SHP77 (cell line): ENCODE measurements around the gene GOLGB1.
"Not testable (repeated sequence)": the region's sequence is repeated elsewhere in the genome, so short reads cannot be mapped to it uniquely, and the experiment has no call there.

Source experiments
- DNase-seq, 2 experiments: peaks; one replicate each; lab custom pipeline; 2025; lab: John Stamatoyannopoulos, UW

Gene GOLGB1

GRCh38 chr3:121747976-121748375, 1.6 kb downstream of the GOLGB1 start:
- DNase-seq = no peak

GRCh38 chr3:121743106-121743505, 6.4 kb downstream of the GOLGB1 start:
- not testable (repeated sequence) for DNase-seq

- no peak for DNase-seq
Measured at GRCh38 chr3:121740896-121741295, 8.6 kb downstream of the GOLGB1 start.

- DNase-seq = no peak
Measured at GRCh38 chr3:121739902-121740301, 9.6 kb downstream of the GOLGB1 start.

- DNase-seq = no peak
Measured at GRCh38 chr3:121737644-121738043, 11.9 kb downstream of the GOLGB1 start.

- no peak for DNase-seq
Measured at GRCh38 chr3:121736112-121736511, 13.4 kb downstream of the GOLGB1 start.

- DNase-seq = no peak
Measured at GRCh38 chr3:121735047-121735696, 14.4 kb downstream of the GOLGB1 start.

GRCh38 chr3:121730940-121731687, 18.4 kb downstream of the GOLGB1 start:
- no peak for DNase-seq

GRCh38 chr3:121724130-121724529, 25.4 kb downstream of the GOLGB1 start:
- DNase-seq = no peak

GRCh38 chr3:121723485-121723884, 26.1 kb downstream of the GOLGB1 start:
- DNase-seq = no peak

GRCh38 chr3:121722411-121722810, 27.1 kb downstream of the GOLGB1 start:
- no peak for DNase-seq

GRCh38 chr3:121720163-121720562, 29.4 kb downstream of the GOLGB1 start:
- DNase-seq = no peak

- DNase-seq = no peak
Measured at GRCh38 chr3:121719423-121719822, 30.1 kb downstream of the GOLGB1 start.

GRCh38 chr3:121718205-121718846, 31.2 kb downstream of the GOLGB1 start:
- no peak for DNase-seq

- DNase-seq = no peak
Measured at GRCh38 chr3:121710347-121710746, 39.2 kb downstream of the GOLGB1 start.

GRCh38 chr3:121707531-121708273, 41.8 kb downstream of the GOLGB1 start:
- DNase-seq = no peak

- DNase-seq = no peak
Measured at GRCh38 chr3:121705541-121705940, 44.0 kb downstream of the GOLGB1 start.

- DNase-seq = no peak
Measured at GRCh38 chr3:121703973-121704372, 45.6 kb downstream of the GOLGB1 start.

- DNase-seq = no peak
Measured at GRCh38 chr3:121698901-121699300, 50.6 kb downstream of the GOLGB1 start.

GRCh38 chr3:121698476-121698875, 51.1 kb downstream of the GOLGB1 start:
- DNase-seq = no peak

- DNase-seq = no peak
Measured at GRCh38 chr3:121696186-121696585, 53.4 kb downstream of the GOLGB1 start.

- no peak for DNase-seq
Measured at GRCh38 chr3:121692010-121692699, 57.4 kb downstream of the GOLGB1 start.
